OCI-LY3 (cell line): ENCODE data around the gene CFAP68.

Experiments used
- H2AFZ ChIP-seq: fragments of 200-600, 300-600 bp; shearing (Covaris generic); 2 replicates; pipeline ENCODE4 v1.6.0; 2014; ENCODE audit warnings: antibody characterized with exemption, low read depth, low read length
- H3K27ac ChIP-seq: fragments of 200-600, 300-600 bp; sonication (generic); 2 replicates; pipeline ENCODE4 v1.5.1; 2014; ENCODE audit warnings: mild to moderate bottlenecking, low read length, moderate library complexity, mixed read lengths
- H3K27me3 ChIP-seq: fragments of 200-600, 300-600 bp; sonication (generic); 2 replicates; pipeline ENCODE4 v1.6.1; 2014; ENCODE audit warnings: low read depth, low read length, mixed read lengths
- H3K36me3 ChIP-seq: fragments of 200-600, 300-600 bp; sonication (generic); replicated peaks from 2 replicates; pipeline ENCODE3; 2014; ENCODE audit warnings: low read depth, low read length, mixed read lengths
- H3K4me1 ChIP-seq: fragments of 300-600, 200-600 bp; sonication (generic); 2 replicates; pipeline ENCODE4 v1.6.1; 2014; ENCODE audit warnings: low read length, mixed read lengths
- H3K4me2 ChIP-seq: fragments of 200-600, 300-600 bp; sonication (generic); 2 replicates; pipeline ENCODE4 v1.6.1; 2014; ENCODE audit warnings: low read length, mixed read lengths
- H3K4me3 ChIP-seq: fragments of 300-600, 200-600 bp; sonication (generic); 2 replicates; pipeline ENCODE4 v1.5.1; 2014; ENCODE audit warnings: antibody characterized with exemption, mild to moderate bottlenecking, low read length, moderate library complexity
- H3K79me2 ChIP-seq: fragments of 300-600, 200-600 bp; shearing (Covaris generic); 2 replicates; pipeline ENCODE4 v1.6.1; 2014; ENCODE audit warnings: mild to moderate bottlenecking, low read length, mixed read lengths
- H3K9ac ChIP-seq: fragments of 300-600, 200-600 bp; shearing (Covaris generic); 2 replicates; pipeline ENCODE4 v1.6.0; 2014; ENCODE audit warnings: mild to moderate bottlenecking, low read length, moderate library complexity
- H3K9me3 ChIP-seq: fragments of 200-600, 300-600 bp; shearing (Covaris generic); 2 replicates; pipeline ENCODE4 v1.6.1; 2014; ENCODE audit warnings: low read length, mixed read lengths; ENCODE audit not compliant: insufficient read depth
- H4K20me1 ChIP-seq: fragments of 200-600, 300-600 bp; sonication (generic); 2 replicates; pipeline ENCODE4 v1.6.1; 2016; ENCODE audit warnings: low read length, mixed read lengths; ENCODE audit not compliant: insufficient read depth
- EZH2phosphoT487 ChIP-seq: fragments of 200-600 bp; shearing (Covaris generic); IDR thresholded peaks from 2 replicates; pipeline ENCODE4 v1.6.1; 2018; ENCODE audit warnings: antibody characterized with exemption, mixed run types, low read depth
- TF ChIP-seq, protein P1 (sequence below): fragments of 200-600, 300-600 bp; sonication (generic); IDR thresholded peaks from 2 replicates; pipeline ENCODE4 v1.5.1; 2014; ENCODE audit warnings: antibody characterized with exemption, low read length, low read depth

Gene CFAP68

GRCh38 chr11:111836162-111836561 lies 43.2 kb upstream of the CFAP68 start:
- Histone ChIP-seq H4K20me1 (no peaks in the 10 kb centered on the region), H3K79me2 (no peaks in the 10 kb centered on the region), H3K9ac (no peak overlapping the region), H3K4me1 (peaks cover 34% of the 10 kb centered on the region), H3K4me2 (no peak overlapping the region), H3K36me3 (peaks cover 41% of the 10 kb centered on the region), H3K27ac (no peak overlapping the region), H3K9me3 (no peaks in the 10 kb centered on the region), H3K27me3 (no peaks in the 10 kb centered on the region), H2AFZ (no peak overlapping the region), H3K4me3 (no peak overlapping the region)
- no peak for TF ChIP-seq EZH2phosphoT487
- TF ChIP-seq, protein P1, sequence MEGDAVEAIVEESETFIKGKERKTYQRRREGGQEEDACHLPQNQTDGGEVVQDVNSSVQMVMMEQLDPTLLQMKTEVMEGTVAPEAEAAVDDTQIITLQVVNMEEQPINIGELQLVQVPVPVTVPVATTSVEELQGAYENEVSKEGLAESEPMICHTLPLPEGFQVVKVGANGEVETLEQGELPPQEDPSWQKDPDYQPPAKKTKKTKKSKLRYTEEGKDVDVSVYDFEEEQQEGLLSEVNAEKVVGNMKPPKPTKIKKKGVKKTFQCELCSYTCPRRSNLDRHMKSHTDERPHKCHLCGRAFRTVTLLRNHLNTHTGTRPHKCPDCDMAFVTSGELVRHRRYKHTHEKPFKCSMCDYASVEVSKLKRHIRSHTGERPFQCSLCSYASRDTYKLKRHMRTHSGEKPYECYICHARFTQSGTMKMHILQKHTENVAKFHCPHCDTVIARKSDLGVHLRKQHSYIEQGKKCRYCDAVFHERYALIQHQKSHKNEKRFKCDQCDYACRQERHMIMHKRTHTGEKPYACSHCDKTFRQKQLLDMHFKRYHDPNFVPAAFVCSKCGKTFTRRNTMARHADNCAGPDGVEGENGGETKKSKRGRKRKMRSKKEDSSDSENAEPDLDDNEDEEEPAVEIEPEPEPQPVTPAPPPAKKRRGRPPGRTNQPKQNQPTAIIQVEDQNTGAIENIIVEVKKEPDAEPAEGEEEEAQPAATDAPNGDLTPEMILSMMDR = no peak

GRCh38 chr11:111836721-111837120 lies 42.6 kb upstream of the CFAP68 start:
- TF ChIP-seq, protein P1 = no peak
- no peak for TF ChIP-seq EZH2phosphoT487
- H3K27ac ChIP-seq = no peak overlapping the region
- H2AFZ ChIP-seq = no peak overlapping the region
- H3K27me3 ChIP-seq = no peaks in the 10 kb centered on the region
- peaks cover 33% of the 10 kb centered on the region for H3K4me1 ChIP-seq
- no peaks in the 10 kb centered on the region for H4K20me1 ChIP-seq
- H3K4me3 ChIP-seq = no peak overlapping the region
- no peaks in the 10 kb centered on the region for H3K79me2 ChIP-seq
- no peak overlapping the region for H3K4me2 ChIP-seq
- no peak overlapping the region for H3K9ac ChIP-seq
- H3K36me3 ChIP-seq = peaks cover 38% of the 10 kb centered on the region
- no peaks in the 10 kb centered on the region for H3K9me3 ChIP-seq

- H3K36me3 ChIP-seq = peaks cover 38% of the 10 kb centered on the region
- H3K9ac ChIP-seq = no peak overlapping the region
- H3K79me2 ChIP-seq = no peaks in the 10 kb centered on the region
- no peak overlapping the region for H3K27ac ChIP-seq
- no peaks in the 10 kb centered on the region for H3K27me3 ChIP-seq
- H4K20me1 ChIP-seq = no peaks in the 10 kb centered on the region
- H3K4me3 ChIP-seq = no peak overlapping the region
- peak overlapping the region; percentile 15; the same call in 1 of the 2 replicates for H3K4me2 ChIP-seq
- TF ChIP-seq EZH2phosphoT487 = no peak
- TF ChIP-seq, protein P1 = no peak
- H3K4me1 ChIP-seq = peaks cover 34% of the 10 kb centered on the region
- no peak overlapping the region for H2AFZ ChIP-seq
- H3K9me3 ChIP-seq = no peaks in the 10 kb centered on the region
Observed at GRCh38 chr11:111837366-111837891, 41.9 kb upstream of the CFAP68 start.

DNA sequence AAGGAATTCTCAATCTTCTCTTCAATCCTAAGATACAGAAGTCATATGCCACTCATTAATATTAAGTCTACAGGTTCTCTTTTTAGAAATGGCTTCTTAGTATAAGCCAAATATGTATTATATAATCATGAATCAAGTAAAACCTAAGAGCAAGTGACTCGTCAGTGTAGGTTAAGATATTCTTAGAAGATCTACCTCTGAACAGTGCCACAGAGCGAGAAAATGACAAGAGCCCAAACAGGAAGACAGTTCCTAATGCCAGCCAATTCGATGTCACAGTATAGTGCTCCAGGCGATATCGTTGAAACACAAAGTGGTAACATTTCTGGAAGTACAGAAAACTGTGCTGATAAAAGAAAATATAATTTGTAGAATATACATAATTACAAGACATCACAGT lies 41.3 kb upstream of the CFAP68 start:
- Histone ChIP-seq H3K9me3 (no peaks in the 10 kb centered on the region), H3K9ac (no peak overlapping the region), H3K4me1 (peaks cover 35% of the 10 kb centered on the region), H3K4me3 (no peak overlapping the region), H4K20me1 (no peaks in the 10 kb centered on the region), H2AFZ (no peak overlapping the region), H3K79me2 (no peaks in the 10 kb centered on the region), H3K36me3 (peaks cover 38% of the 10 kb centered on the region), H3K27ac (no peak overlapping the region), H3K4me2 (no peak overlapping the region), H3K27me3 (no peaks in the 10 kb centered on the region)
- TF ChIP-seq, protein P1 = no peak
- no peak for TF ChIP-seq EZH2phosphoT487
